ENCODE data around the gene STPG2. TPM values are rescaled to one million over a fixed set of nuclear protein-coding genes. Genes with fewer than 3 reads are reported as not detected.

The STPG2 gene
- total RNA-seq, 1 experiment from 2014 or later = 0.35 TPM

- CTCF ChIA-PET = no interaction called here
- Histone ChIP-seq H4K20me1 (ENCODE audit: insufficient read depth) (no peaks in the 10 kb centered on the region), H3K9me2 (ENCODE audit: insufficient read depth) (no peaks in the 10 kb centered on the region), H3K27me3 (ENCODE audit: insufficient read depth, low read depth) (no peaks in the 10 kb centered on the region), H3K9me3 (ENCODE audit: insufficient read depth, low read depth) (no peaks in the 10 kb centered on the region), H3F3A (ENCODE audit: insufficient read depth, low read depth) (no peaks in the 10 kb centered on the region), H2AFZ (no peak overlapping the region), H3K36me3 (ENCODE audit: low read depth) (no peaks in the 10 kb centered on the region), H3K4me2 (no peak overlapping the region), H3K27ac (no peak overlapping the region), H3K4me1 (replicated peaks; ENCODE audit: insufficient read depth) (no peaks in the 10 kb centered on the region), H3K4me3 (no peak overlapping the region), H3K79me2 (ENCODE audit: low read depth) (no peaks in the 10 kb centered on the region)
- TF ChIP-seq CTCF (conservative IDR thresholded peaks at IDR 0.05) = no peak
- no peak for TF ChIP-seq EZH2 (IDR thresholded peaks at IDR 0.05; ENCODE audit: low read depth)
- BruUV-seq (replicated peaks) = no TSS peak
- intact Hi-C loops (cut with micrococcal nuclease; ENCODE audit: unreplicated experiment) = no loop called here
- no peak for DNase-seq
- POLR2A ChIA-PET (ENCODE audit: unreplicated experiment) = no interaction called here
Observed at GRCh38 chr4:97845758-97846157, 297.5 kb downstream of the STPG2 start.

GRCh38 chr4:97841512-97841911 is 301.8 kb downstream of the STPG2 start:
- ChIA-PET CTCF (no interaction called here), POLR2A (ENCODE audit: unreplicated experiment) (no interaction called here)
- Histone ChIP-seq H3K4me2 (no peak overlapping the region), H3K4me3 (no peak overlapping the region), H3K79me2 (ENCODE audit: low read depth) (no peaks in the 10 kb centered on the region), H4K20me1 (ENCODE audit: insufficient read depth) (no peaks in the 10 kb centered on the region), H3F3A (ENCODE audit: insufficient read depth, low read depth) (no peaks in the 10 kb centered on the region), H3K9me2 (ENCODE audit: insufficient read depth) (no peaks in the 10 kb centered on the region), H2AFZ (no peak overlapping the region), H3K9me3 (ENCODE audit: insufficient read depth, low read depth) (no peaks in the 10 kb centered on the region), H3K27ac (no peak overlapping the region), H3K36me3 (ENCODE audit: low read depth) (no peaks in the 10 kb centered on the region), H3K27me3 (ENCODE audit: insufficient read depth, low read depth) (no peaks in the 10 kb centered on the region), H3K4me1 (replicated peaks; ENCODE audit: insufficient read depth) (no peaks in the 10 kb centered on the region)
- DNase-seq = no peak
- intact Hi-C loops (cut with micrococcal nuclease; ENCODE audit: unreplicated experiment) = no loop called here
- TF ChIP-seq EZH2 (IDR thresholded peaks at IDR 0.05; ENCODE audit: low read depth) = no peak
- TF ChIP-seq CTCF (conservative IDR thresholded peaks at IDR 0.05) = no peak
- no TSS peak for BruUV-seq (replicated peaks)

DNA sequence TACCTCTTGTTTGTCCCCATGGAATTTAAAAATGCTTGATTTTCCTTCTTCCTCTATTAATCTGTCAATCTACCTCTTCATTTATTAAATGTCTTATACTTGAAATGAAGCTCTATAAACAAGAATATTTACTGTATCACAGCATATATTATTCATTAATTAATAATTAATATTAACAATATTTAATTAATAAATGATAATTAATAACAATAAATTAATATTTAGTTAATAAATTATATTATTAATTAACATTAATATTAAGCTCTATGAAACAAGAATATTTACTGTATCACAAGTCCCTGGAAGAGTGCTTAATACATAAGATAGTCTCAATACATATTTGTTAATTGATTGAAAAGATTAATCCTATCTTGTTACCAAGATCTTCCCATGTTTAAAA is 306.6 kb downstream of the STPG2 start:
- Histone ChIP-seq H2AFZ (no peak overlapping the region), H3K36me3 (ENCODE audit: low read depth) (no peaks in the 10 kb centered on the region), H3K4me3 (no peak overlapping the region), H3F3A (ENCODE audit: insufficient read depth, low read depth) (no peaks in the 10 kb centered on the region), H4K20me1 (ENCODE audit: insufficient read depth) (no peaks in the 10 kb centered on the region), H3K9me2 (ENCODE audit: insufficient read depth) (no peaks in the 10 kb centered on the region), H3K9me3 (ENCODE audit: insufficient read depth, low read depth) (no peaks in the 10 kb centered on the region), H3K27ac (no peak overlapping the region), H3K27me3 (ENCODE audit: insufficient read depth, low read depth) (no peaks in the 10 kb centered on the region), H3K4me2 (no peak overlapping the region), H3K4me1 (replicated peaks; ENCODE audit: insufficient read depth) (no peaks in the 10 kb centered on the region), H3K79me2 (ENCODE audit: low read depth) (no peaks in the 10 kb centered on the region)
- no peak for TF ChIP-seq CTCF (conservative IDR thresholded peaks at IDR 0.05)
- TF ChIP-seq EZH2 (IDR thresholded peaks at IDR 0.05; ENCODE audit: low read depth) = no peak
- intact Hi-C loops (cut with micrococcal nuclease; ENCODE audit: unreplicated experiment) = no loop called here
- ChIA-PET POLR2A (ENCODE audit: unreplicated experiment) (no interaction called here), CTCF (interaction anchor here (0.6 kb wide), 1 partner anchor 893 kb away, joined by 3 read pairs; no protein-coding TSS in a partner anchor)
- DNase-seq = no peak
- BruUV-seq (replicated peaks) = no TSS peak
